ENCODE results near the gene BAZ2A.

DNA sequence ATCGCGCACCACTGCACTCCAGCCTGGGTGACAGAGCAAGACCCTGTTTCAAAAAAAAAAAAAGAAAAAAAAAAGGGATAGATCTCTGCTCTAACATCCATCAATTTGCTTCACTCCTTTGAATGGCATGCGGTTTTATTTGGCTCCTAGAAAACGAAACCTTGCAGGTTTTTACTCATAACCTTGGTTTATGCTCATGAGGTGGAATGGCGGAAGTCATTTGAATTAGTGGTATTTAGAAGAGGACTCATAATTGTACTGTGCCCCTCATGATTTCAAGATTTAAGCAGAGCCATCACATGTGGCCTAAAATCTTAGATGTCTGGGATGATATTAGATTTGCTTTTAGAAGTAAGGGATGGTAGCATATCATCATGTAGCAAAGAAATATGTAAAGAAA lies 79.1 kb downstream of the BAZ2A start:
- TF ChIP-seq, protein P1, sequence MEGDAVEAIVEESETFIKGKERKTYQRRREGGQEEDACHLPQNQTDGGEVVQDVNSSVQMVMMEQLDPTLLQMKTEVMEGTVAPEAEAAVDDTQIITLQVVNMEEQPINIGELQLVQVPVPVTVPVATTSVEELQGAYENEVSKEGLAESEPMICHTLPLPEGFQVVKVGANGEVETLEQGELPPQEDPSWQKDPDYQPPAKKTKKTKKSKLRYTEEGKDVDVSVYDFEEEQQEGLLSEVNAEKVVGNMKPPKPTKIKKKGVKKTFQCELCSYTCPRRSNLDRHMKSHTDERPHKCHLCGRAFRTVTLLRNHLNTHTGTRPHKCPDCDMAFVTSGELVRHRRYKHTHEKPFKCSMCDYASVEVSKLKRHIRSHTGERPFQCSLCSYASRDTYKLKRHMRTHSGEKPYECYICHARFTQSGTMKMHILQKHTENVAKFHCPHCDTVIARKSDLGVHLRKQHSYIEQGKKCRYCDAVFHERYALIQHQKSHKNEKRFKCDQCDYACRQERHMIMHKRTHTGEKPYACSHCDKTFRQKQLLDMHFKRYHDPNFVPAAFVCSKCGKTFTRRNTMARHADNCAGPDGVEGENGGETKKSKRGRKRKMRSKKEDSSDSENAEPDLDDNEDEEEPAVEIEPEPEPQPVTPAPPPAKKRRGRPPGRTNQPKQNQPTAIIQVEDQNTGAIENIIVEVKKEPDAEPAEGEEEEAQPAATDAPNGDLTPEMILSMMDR (IDR thresholded peaks at IDR 0.05), result no peak
- no peak for TF ChIP-seq POLR2AphosphoS5 (IDR thresholded peaks at IDR 0.05)

All from prostate gland (tissue), 2 donors.